GM12873 (cell line): ENCODE data around the gene CDH8.

Experiments
- TF ChIP-seq, protein P1 (sequence below): IDR thresholded peaks from 2 replicates; pipeline ENCODE4 v1.5.1; 2012; ENCODE audit warnings: low read depth, mild to moderate bottlenecking, moderate library complexity, low read length, control low read depth; ENCODE audit not compliant: insufficient read depth; ENCODE audit errors: missing control alignments

The CDH8 gene

DNA sequence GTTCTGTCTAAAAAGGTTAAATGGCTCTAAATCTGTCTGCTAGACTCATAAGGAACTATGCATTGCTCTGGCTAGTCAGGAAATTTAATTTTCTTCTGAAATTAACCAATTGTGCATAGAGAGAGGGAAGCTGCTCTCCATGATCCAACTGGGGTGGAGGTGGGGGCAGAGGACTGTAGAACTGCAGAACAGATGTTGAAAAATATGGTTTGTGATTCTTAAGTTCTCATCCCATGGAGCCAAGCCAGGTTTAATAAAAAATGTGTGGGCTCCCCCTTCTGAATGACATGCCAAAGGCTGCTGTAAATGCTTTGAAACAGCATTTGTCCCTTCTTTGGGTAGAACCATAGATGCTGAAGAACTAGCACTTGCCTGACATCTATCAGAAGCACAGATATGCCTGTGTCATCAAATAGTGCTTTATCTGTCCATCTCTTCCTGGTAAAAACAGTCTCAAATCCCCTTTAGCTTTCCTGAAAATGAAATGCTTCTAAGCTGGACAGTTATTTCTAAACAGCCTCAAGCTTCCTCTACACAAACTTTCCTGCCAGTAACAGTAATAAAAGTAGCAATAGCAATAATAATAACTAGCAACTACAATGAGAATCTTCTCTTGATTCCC, 221.4 kb downstream of the CDH8 start:
- TF ChIP-seq, protein P1, sequence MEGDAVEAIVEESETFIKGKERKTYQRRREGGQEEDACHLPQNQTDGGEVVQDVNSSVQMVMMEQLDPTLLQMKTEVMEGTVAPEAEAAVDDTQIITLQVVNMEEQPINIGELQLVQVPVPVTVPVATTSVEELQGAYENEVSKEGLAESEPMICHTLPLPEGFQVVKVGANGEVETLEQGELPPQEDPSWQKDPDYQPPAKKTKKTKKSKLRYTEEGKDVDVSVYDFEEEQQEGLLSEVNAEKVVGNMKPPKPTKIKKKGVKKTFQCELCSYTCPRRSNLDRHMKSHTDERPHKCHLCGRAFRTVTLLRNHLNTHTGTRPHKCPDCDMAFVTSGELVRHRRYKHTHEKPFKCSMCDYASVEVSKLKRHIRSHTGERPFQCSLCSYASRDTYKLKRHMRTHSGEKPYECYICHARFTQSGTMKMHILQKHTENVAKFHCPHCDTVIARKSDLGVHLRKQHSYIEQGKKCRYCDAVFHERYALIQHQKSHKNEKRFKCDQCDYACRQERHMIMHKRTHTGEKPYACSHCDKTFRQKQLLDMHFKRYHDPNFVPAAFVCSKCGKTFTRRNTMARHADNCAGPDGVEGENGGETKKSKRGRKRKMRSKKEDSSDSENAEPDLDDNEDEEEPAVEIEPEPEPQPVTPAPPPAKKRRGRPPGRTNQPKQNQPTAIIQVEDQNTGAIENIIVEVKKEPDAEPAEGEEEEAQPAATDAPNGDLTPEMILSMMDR, result no peak

- TF ChIP-seq, protein P1, result no peak
Observed at GRCh38 chr16:61813339-61813738, 222.9 kb downstream of the CDH8 start.

DNA sequence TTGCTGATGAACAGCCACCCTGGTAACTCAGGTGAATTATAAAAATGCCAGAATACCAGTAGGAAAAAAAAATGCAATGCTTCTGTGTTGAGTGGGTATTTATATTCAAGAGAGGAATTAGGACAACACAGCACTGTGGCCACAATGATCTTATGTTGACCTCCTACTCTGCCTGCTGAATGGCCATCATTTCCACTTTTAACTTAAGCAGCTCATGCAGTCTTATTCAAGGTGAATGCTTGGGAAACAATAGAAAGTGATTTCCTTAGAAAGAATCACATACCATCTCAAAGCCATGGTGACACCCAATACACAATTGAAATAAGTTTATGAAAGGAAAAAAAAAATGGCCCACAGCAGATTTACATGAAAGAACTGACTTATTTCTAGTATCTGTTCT, 224.0 kb downstream of the CDH8 start:
- TF ChIP-seq, protein P1, result no peak

DNA sequence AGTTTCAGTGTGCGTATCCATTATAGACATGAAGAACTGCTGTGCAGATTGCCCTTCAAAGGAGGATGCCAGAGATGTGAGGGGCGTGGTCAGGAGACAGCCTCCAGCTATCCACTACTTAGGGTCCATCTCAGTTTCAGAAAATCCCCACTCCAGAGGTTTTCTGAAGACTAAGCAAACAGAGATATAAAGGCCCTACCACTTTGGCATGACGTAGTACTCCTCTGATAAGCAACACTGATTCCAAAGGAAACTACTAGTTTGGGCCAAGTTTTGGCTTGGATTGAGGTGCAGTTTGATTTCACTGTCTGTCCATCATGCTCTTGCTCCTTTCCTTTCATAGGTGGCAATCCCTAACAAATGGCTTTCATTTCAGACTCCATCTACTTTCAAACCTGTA, 228.7 kb downstream of the CDH8 start:
- TF ChIP-seq, protein P1, result no peak

DNA sequence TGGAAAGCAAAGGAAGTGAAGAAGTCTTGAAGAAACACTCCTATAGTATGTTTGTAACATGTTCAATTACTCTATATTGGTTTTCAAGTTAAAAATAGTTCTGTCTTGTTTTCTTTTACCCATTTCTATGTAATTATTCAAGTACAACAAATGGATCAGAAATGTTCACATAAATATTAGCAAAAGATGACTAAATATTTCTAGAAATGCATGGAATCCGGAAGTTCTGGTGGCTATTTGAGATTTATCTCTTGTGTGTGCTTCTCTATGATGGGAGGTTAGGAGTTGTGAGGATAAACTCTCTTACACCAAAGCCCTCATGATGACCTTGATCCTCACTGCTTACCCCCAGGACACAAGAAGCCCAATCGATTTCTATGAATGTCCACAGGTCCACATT, 237.5 kb downstream of the CDH8 start:
- TF ChIP-seq, protein P1, result no peak

- TF ChIP-seq, protein P1, result no peak
Observed at GRCh38 chr16:61797961-61798507, 238.2 kb downstream of the CDH8 start.

DNA sequence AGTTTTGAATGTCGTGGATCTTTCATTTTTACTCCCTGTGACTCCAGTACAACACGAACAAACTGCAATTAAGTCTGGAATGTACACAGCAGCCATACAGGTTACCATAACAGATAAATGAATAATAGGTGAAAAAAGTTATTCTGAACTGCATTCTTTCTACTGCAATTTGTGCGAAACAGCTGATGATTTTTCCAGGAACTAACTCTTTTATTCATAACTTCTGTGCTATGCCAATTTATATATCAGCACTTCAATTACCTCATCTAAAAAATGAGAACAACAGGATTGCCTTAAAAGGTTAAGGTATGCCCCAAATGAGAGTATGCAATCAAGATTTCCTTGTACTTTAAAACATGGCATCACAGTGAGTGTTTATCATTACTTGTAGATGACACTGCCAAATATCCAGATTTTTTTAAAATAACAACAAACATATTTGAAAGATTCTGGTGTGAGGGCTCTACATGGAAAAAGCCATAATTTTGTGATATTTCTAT, 238.9 kb downstream of the CDH8 start:
- TF ChIP-seq, protein P1, result no peak
